GM12891 (cell line): Measurements from ENCODE around the gene CDC25A.
A peak's percentile ranks its signal among the peaks of the same experiment; 100 is the strongest.

ENCODE experiments used
- DNase-seq: peaks from one replicate; pipeline ENCODE4 v3.0.0; 2011; ENCODE audit warnings: low spot score; ENCODE audit not compliant: insufficient read length
- FAIRE-seq: peaks from 2 replicates; lab custom pipeline; 2011; peaks lifted over from hg19 to GRCh38; lab: Jason Lieb, UNC
- PAX5 ChIP-seq: IDR thresholded peaks from 2 replicates; pipeline ENCODE4 v1.6.1; 2011; ENCODE audit warnings: low read length, moderate library complexity, mild to moderate bottlenecking; ENCODE audit not compliant: insufficient read depth, severe bottlenecking
- POLR2A ChIP-seq: IDR thresholded peaks from 2 replicates; pipeline ENCODE4 v1.6.1; 2011; ENCODE audit warnings: low read depth, low read length, control low read depth
- POLR2AphosphoS5 ChIP-seq: IDR thresholded peaks from 2 replicates; pipeline ENCODE4 v1.6.1; 2011; ENCODE audit warnings: low read depth, low read length, control low read depth
- POU2F2 ChIP-seq: IDR thresholded peaks from 2 replicates; pipeline ENCODE4 v1.6.1; 2011; ENCODE audit warnings: low read depth, mild to moderate bottlenecking, control low read depth, low read length, moderate library complexity
- SPI1 ChIP-seq: IDR thresholded peaks from 2 replicates; pipeline ENCODE4 v1.6.1; 2011; ENCODE audit warnings: low read depth, low read length, control low read depth
- TAF1 ChIP-seq: IDR thresholded peaks from 2 replicates; pipeline ENCODE4 v1.6.1; 2011; ENCODE audit warnings: low read depth, low read length, control low read depth

The CDC25A gene

GRCh38 chr3:48202632-48203031, 14.4 kb upstream of the CDC25A start:
- DNase-seq, result no peak
- TF ChIP-seq PAX5 (no peak), POLR2A (no peak), TAF1 (no peak), SPI1 (no peak), POU2F2 (no peak), POLR2AphosphoS5 (no peak)
- FAIRE-seq, result no peak

- TF ChIP-seq POU2F2 (no peak), POLR2A (no peak), POLR2AphosphoS5 (no peak), PAX5 (no peak), TAF1 (no peak), SPI1 (no peak)
- no peak for DNase-seq
- FAIRE-seq, result no peak
Observed at GRCh38 chr3:48199117-48199516, 10.9 kb upstream of the CDC25A start.

GRCh38 chr3:48196611-48197010, 8.4 kb upstream of the CDC25A start:
- TF ChIP-seq POLR2A, result no peak
- TF ChIP-seq PAX5, result no peak
- TF ChIP-seq SPI1, result no peak
- TF ChIP-seq POLR2AphosphoS5, result no peak
- TF ChIP-seq TAF1, result no peak
- TF ChIP-seq POU2F2, result no peak
- DNase-seq (no peak), FAIRE-seq (no peak)

GRCh38 chr3:48194446-48195071, 6.3 kb upstream of the CDC25A start:
- DNase-seq (no peak), FAIRE-seq (no peak)
- TF ChIP-seq POU2F2 (no peak), POLR2AphosphoS5 (no peak), TAF1 (no peak), SPI1 (no peak), POLR2A (no peak), PAX5 (no peak)

- DNase-seq (no peak), FAIRE-seq (no peak)
- TF ChIP-seq POU2F2 (no peak), POLR2A (no peak), PAX5 (no peak), TAF1 (no peak), POLR2AphosphoS5 (no peak)
Observed at GRCh38 chr3:48190911-48191310, 2.7 kb upstream of the CDC25A start.

- FAIRE-seq (no peak), DNase-seq (no peak)
- TF ChIP-seq POLR2A, result no peak
- TF ChIP-seq POLR2AphosphoS5, result no peak
- no peak for TF ChIP-seq PAX5
- TF ChIP-seq SPI1, result no peak
- TF ChIP-seq POU2F2, result no peak
- TF ChIP-seq TAF1, result no peak
Observed at GRCh38 chr3:48189321-48189720, 1.1 kb upstream of the CDC25A start.

- TF ChIP-seq PAX5, result no peak
- no peak for TF ChIP-seq SPI1
- no peak for TF ChIP-seq TAF1
- no peak for TF ChIP-seq POU2F2
- no peak for TF ChIP-seq POLR2A
- TF ChIP-seq POLR2AphosphoS5, result no peak
- peak; percentile 43 for FAIRE-seq
- DNase-seq, result no peak
Observed at GRCh38 chr3:48187579-48188265, 495 bp downstream of the CDC25A start.

- TF ChIP-seq TAF1 (no peak), POLR2AphosphoS5 (no peak), PAX5 (no peak), POU2F2 (no peak), POLR2A (no peak), SPI1 (no peak)
- DNase-seq (no peak), FAIRE-seq (no peak)
Observed at GRCh38 chr3:48187301-48187578, 977 bp downstream of the CDC25A start.

- peak; percentile 58 for FAIRE-seq
- no peak for TF ChIP-seq SPI1
- DNase-seq, result no peak
Observed at GRCh38 chr3:48186631-48187300, 1.5 kb downstream of the CDC25A start.

- TF ChIP-seq POLR2AphosphoS5 (no peak), TAF1 (no peak), SPI1 (no peak), POLR2A (no peak), POU2F2 (no peak), PAX5 (no peak)
- no peak for FAIRE-seq
- DNase-seq, result no peak
Observed at GRCh38 chr3:48185129-48185528, 3.1 kb downstream of the CDC25A start.
